ENCODE data around the gene SLC26A4.

The SLC26A4 gene

DNA sequence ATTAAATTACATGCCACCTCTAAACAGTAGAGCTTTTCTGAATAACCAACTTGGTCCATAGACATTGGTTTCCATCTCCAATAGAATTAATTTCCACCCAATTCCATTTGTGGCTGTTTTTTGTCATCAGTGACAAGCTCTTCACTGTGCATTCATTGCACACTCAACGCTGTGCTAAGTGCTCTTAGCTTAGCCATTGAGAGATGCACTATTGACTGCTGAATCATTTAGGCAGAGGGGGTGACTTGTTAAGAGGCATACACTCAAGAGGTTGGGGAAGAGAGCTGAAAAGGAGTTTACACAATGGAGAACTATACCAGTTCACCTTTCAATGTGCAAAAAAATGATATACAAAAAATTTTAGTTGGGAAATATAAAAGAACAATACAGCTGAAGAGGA, 51.4 kb downstream of the SLC26A4 start:
- no peak for DNase-seq (ENCODE audit: low read depth)
- no peak for TF ChIP-seq CTCF (IDR thresholded peaks at IDR 0.05; ENCODE audit: insufficient read depth, low read depth, low read length, missing control alignments)
- no peak overlapping the region for H3K4me3 ChIP-seq (ENCODE audit: low read depth, low read length)

DNA sequence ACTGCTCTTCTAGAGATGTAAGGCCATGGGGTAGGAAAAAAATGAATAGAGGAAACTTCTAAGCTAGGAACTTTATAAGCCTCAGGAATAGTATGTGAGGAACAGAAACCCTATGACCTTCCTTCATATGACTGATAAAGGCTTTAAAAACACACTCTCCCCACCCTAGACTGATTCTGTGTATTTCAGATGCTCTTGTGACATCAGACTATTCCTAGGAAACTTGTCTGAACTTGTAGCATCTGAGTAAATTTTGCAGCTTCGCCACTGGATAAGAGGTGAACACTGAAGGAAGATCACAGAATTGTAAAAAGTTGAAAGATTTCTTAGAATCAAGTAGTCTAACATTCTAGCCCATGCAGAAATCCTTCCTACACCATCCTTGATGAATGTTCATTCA, 52.3 kb downstream of the SLC26A4 start:
- no peak for TF ChIP-seq CTCF (IDR thresholded peaks at IDR 0.05; ENCODE audit: insufficient read depth, low read depth, low read length, missing control alignments)
- no peak overlapping the region for H3K4me3 ChIP-seq (ENCODE audit: low read depth, low read length)
- DNase-seq (ENCODE audit: low read depth) = no peak

GRCh38 chr7:107715531-107715930, 54.9 kb downstream of the SLC26A4 start:
- DNase-seq (ENCODE audit: low read depth) = no peak
- TF ChIP-seq CTCF (IDR thresholded peaks at IDR 0.05; ENCODE audit: insufficient read depth, low read depth, low read length, missing control alignments) = no peak
- no peak overlapping the region for H3K4me3 ChIP-seq (ENCODE audit: low read depth, low read length)

- H3K4me3 ChIP-seq (ENCODE audit: low read depth, low read length) = no peak overlapping the region
- no peak for DNase-seq (ENCODE audit: low read depth)
- TF ChIP-seq CTCF (IDR thresholded peaks at IDR 0.05; ENCODE audit: insufficient read depth, low read depth, low read length, missing control alignments) = no peak
Observed at GRCh38 chr7:107718456-107719193, 58.0 kb downstream of the SLC26A4 start.

GRCh38 chr7:107721286-107721685, 60.7 kb downstream of the SLC26A4 start:
- no peak for DNase-seq (ENCODE audit: low read depth)
- H3K4me3 ChIP-seq (ENCODE audit: low read depth, low read length) = no peak overlapping the region
- TF ChIP-seq CTCF (IDR thresholded peaks at IDR 0.05; ENCODE audit: insufficient read depth, low read depth, low read length, missing control alignments) = no peak

DNA sequence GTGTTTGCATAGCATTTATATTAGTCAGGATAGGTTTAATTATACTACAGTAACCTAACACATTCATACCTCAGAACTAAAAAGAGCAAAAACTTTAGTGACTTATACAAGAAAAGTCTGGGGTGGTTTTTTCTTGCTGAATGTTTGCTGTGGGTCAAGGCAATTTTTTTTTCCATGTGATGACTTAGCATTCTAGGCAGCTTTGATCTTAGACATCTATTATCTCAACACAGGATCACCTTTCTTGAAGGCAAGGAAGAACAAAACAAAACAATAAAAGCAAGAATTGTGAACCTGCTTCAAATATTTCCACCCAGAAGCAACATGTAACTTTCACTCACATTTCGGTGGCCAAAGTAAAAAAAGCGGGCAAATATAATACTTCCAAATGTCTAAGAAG, 62.6 kb downstream of the SLC26A4 start:
- DNase-seq (ENCODE audit: low read depth) = no peak
- no peak overlapping the region for H3K4me3 ChIP-seq (ENCODE audit: low read depth, low read length)
- TF ChIP-seq CTCF (IDR thresholded peaks at IDR 0.05; ENCODE audit: insufficient read depth, low read depth, low read length, missing control alignments) = no peak

Measured in GM12865 (cell line).